ENCODE data around the gene PANK2.
"Not testable (repeated sequence)": the region's sequence is repeated elsewhere in the genome, so short reads cannot be mapped to it uniquely, and the experiment has no call there.

Gene PANK2

DNA sequence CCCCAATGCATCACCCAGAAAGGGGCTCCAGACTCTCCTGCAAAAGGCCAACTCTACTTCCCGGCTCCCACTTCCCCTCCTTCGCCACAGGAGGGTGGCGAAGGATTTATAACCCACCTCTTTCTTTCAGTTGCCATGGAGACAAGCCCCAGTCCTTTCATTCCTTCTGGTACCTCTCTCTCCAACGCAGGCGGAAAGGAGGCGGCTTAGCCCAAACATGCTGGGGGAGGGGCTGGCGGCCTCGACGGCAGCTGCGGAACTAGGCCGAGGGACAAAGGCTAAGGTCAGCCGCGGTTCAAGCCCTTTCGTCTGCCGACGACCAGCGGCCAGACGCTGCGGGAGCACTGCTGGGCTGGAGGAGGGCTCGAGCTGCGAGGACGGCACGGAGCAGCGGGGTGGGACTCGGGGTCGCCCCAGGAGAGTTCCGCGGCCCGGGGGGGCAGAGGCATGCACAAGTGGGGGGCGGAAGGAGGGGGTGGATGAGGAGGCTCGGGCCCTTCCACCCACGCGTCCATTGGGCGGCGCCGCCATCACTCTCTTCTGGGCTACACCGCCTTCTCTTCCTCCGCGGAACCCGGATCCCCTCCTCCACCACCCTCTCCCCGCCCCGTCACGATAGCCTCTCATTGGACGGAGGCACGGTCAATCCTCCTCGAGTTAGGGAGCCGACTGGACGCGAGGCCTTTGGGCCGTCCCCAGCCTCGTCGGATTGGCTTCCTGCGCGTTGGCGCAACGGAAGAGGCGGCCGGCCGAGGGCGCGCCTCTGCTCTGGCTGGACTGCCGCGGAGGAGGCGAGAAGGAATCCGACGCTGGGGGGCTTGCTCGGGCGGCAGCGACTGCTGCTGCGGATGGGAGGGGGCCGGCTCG, at the start of gene PANK2:
PANK2 (plus strand) TSS at position 766 of the 867 bp plus-strand sequence.
- DNase-seq (ENCODE audit: low read depth in 2 of 2): peak; percentile 93 to 96

- DNase-seq (ENCODE audit: low read depth in 2 of 2): not testable (repeated sequence)
Observed at GRCh38 chr20:3840201-3840600, 49.0 kb upstream of the PANK2 start.

GRCh38 chr20:3842348-3842930, 46.7 kb upstream of the PANK2 start:
- DNase-seq (ENCODE audit: low read depth in 2 of 2): no peak

- DNase-seq (ENCODE audit: low read depth in 2 of 2): no peak
Observed at GRCh38 chr20:3843490-3843889, 45.7 kb upstream of the PANK2 start.

DNA sequence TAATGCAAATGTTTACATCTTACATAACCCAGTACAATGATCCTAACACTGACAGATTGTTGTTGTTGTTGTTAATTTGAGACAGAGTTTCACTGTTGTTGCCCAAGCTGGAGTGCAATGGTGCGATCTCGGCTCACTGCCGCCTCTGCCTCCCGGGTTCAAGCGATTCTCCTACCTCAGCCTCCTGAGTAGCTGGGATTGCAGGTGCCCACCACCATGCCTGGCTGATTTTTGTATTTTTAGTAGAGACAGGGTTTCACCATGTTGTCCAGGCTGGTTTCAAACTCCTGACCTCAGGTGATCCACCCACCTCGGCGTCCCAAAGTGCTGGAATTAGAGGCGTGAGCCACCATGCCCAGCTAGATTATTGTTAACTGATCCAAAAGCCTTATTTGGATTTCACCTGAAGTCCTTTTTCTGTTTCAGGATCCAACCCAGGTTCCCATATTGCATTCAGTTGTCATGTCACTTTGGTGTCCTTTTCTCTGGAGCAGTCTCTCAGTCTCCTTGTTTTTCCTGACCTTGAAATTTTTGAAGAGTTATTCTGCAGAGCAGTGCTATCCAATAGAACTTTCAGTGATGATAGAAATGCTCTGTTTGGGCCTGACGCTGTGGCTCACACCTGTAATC, 45.1 kb upstream of the PANK2 start:
- not testable (repeated sequence) for DNase-seq (ENCODE audit: low read depth in 2 of 2)

DNA sequence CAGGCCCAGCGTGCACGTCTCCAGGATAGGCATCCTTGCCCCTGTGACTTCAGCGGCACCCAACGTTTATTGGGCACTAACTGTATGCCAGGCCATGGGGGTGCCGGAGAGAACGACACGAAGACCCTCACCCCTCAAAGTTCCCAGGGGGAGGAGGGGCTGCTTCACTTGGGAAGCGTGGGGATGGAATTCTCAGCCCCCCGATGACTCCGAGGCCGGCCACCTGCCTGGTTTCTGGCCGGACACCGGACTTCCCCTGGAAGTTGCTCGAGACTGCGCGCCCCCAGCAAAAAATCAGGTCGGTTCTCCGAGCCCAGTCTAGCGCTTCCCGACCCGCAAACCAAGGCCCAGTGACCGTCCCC, 42.8 kb upstream of the PANK2 start:
- no peak for DNase-seq (ENCODE audit: low read depth in 2 of 2)

GRCh38 chr20:3846740-3847428, 42.3 kb upstream of the PANK2 start, which contains the start of gene MAVS:
TSS of gene MAVS (plus strand) at chr20:3846834. CDS start at chr20:3854625, 7,791 bp downstream.
- DNase-seq (ENCODE audit: low read depth in 2 of 2): peak; percentile 78 to 88

DNA sequence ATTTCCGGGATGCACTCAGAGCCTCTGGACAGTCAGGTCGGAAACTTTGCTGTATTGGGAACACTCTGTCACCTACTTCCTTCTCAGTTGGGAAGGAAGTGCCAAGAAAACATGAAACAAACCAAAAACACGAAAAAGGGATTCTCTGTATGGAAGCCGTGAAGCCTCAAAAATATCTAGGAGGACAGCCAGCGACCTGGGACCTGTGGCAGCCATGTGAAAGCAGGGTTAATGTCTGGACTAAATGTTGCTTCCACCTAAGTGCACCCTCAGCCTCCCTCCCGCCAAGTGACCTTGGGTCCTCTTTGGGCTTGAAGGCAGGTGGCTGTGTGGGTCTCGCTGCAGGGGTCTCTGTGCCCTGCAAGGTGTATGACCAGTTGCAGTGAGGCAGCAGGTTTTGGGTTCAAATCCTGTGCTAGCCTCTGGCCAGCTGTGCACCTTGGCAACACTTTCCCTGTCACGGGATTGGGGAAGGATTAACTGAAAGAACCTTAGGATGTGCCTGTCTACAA, 41.7 kb upstream of the PANK2 start:
- DNase-seq (ENCODE audit: low read depth in 2 of 2): no peak

DNA sequence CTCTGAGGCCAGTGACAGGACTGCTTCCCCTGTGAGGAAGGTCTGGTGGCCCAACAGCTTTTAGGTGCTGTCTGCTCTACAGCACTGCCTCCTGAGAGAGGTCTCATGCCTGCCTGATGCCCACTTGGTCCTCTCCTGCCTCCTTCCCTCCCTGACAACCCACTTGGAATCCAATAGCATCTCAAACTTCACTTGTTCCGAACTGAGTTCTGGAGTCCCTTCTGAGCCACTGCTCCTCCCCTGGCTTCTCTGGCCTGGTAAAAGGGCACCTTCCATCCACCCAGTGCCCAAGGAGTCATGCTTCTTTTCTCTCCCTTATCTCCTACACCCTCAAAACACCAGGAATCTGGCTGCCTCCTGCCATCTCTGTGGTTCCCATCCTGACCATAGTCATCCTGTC, 40.6 kb upstream of the PANK2 start:
- DNase-seq (ENCODE audit: low read depth in 2 of 2): no peak

- no peak for DNase-seq (ENCODE audit: low read depth in 2 of 2)
Observed at GRCh38 chr20:3854462-3854871, 34.7 kb upstream of the PANK2 start.

- no peak for DNase-seq (ENCODE audit: low read depth in 2 of 2)
Observed at GRCh38 chr20:3857405-3857804, 31.8 kb upstream of the PANK2 start.

DNA sequence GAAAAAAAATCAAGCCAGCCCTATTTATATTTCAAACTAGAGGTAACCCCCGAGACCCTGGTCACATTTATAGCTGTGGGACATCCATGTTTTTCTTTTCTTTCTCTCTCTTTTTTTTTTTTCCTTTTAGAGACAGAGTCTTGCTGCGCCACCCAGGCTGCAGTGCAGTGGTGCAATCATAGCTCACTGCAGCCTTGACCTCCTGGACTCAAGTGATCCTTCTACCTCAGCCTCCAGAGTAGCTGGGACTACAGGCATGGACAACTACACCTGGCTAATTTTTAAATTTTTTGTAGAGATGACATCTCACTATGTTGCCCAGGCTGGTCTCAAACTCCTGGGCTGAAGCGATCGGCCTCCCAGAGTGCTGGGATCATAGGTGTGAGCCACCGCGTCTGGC, 30.5 kb upstream of the PANK2 start:
- DNase-seq (ENCODE audit: low read depth in 2 of 2): no peak

DNA sequence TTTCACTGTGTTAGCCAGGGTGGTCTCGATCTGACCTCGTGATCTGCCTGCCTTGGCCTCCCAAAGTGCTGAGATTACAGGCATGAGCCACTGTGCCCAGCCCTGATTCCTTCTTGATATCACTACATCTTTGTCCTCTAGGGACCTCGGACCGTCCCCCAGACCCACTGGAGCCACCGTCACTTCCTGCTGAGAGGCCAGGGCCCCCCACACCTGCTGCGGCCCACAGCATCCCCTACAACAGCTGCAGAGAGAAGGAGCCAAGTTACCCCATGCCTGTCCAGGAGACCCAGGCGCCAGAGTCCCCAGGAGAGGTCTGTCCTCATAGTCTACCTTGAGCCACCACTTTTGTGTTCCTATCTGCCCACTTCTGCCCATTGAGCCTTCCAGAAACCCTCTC, 28.0 kb upstream of the PANK2 start:
- DNase-seq (ENCODE audit: low read depth in 2 of 2): no peak

DNA sequence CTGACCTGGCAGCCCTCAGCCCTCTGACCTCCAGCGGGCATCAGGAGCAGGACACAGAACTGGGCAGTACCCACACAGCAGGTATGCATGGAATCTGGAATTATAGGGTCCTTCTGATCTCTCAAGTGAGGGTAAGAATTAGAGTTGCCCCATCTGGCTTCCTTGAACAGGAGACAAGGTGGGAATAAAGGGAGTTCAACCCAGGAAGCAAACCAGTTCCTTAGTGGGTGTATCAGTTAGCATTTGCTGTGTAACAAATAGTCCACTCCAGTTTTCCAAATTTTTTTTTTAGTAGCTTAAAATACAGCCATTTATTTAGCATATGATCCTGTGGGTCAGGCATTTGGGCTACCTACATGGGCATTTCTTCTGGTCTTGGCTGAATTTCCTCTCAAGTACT, 26.9 kb upstream of the PANK2 start:
- no peak for DNase-seq (ENCODE audit: low read depth in 2 of 2)

- no peak for DNase-seq (ENCODE audit: low read depth in 2 of 2)
Observed at GRCh38 chr20:3863317-3863716, 25.9 kb upstream of the PANK2 start.

DNA sequence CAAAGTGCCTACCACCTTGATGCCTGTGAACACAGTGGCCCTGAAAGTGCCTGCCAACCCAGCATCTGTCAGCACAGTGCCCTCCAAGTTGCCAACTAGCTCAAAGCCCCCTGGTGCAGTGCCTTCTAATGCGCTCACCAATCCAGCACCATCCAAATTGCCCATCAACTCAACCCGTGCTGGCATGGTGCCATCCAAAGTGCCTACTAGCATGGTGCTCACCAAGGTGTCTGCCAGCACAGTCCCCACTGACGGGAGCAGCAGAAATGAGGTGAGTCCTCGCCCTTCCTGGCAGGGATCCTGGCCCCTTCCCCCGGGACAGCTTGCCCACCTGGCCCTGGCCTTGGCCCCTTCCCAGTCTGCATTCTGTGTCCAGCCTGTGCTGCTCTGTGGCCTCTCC, 24.7 kb upstream of the PANK2 start:
- no peak for DNase-seq (ENCODE audit: low read depth in 2 of 2)

DNA sequence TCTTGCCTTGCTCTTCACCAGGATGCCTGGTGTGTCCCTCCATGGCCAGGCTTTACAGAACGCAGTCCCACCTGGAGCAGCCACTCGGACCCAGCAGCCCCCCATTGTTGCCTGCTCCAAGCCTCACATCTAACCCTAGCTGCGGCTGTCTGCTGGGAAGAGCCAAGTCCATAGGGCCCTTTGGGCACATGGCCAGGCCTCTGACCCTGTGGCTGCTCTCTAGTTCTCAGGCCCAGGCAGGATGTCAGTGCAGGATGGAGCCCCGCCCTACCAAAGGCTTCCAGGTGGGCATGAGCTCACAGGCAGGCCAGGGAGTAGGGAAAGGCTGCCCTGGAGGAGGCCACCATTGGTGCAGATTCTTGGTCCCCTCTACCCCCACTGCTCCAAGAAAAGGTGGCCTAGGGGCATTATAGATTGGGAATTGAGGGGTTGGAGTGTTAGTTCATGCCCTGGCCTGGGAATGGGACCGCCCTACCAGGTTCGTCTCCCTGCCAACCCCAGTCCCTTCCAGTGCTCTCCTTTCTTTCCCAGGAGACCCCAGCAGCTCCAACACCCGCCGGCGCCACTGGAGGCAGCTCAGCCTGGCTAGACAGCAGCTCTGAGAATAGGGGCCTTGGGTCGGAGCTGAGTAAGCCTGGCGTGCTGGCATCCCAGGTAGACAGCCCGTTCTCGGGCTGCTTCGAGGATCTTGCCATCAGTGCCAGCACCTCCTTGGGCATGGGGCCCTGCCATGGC, 23.9 kb upstream of the PANK2 start:
- DNase-seq (ENCODE audit: low read depth in 2 of 2): no peak

DNA sequence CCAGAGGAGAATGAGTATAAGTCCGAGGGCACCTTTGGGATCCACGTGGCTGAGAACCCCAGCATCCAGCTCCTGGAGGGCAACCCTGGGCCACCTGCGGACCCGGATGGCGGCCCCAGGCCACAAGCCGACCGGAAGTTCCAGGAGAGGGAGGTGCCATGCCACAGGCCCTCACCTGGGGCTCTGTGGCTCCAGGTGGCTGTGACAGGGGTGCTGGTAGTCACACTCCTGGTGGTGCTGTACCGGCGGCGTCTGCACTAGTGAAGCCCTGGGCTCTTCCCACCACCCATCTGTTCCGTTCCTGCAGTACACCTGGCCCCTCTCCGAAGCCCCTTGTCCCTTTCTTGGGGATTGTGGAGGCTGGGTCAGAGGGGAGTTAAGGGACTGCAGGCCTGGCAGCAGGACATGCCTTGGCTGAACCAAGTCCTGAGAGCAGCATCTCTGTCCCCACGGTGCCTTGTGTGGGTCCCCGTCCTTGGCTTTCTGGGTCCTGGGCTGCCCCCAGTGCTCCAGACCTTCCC, 23.2 kb upstream of the PANK2 start:
- DNase-seq (ENCODE audit: low read depth in 2 of 2): no peak

DNA sequence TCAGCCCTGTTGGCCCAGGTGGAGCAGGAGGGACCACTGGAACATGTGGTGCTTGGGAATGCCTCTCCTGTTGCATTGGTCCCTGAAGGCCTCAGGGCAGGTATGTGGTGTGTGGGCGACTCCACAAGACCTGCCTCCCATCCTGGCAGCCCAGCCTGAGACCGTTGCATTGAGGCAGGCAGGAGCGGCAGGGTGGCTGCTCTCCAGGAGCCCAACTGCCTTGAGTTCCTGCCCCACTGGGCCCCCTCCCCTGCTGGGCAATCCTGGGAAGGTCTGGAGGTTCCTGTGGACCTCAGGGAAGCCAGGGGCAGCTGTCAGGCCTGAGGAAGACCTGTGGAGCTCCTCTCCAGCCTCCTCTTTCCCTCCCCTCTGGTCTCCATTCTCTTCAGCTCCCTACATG, 22.7 kb upstream of the PANK2 start:
- no peak for DNase-seq (ENCODE audit: low read depth in 2 of 2)

DNA sequence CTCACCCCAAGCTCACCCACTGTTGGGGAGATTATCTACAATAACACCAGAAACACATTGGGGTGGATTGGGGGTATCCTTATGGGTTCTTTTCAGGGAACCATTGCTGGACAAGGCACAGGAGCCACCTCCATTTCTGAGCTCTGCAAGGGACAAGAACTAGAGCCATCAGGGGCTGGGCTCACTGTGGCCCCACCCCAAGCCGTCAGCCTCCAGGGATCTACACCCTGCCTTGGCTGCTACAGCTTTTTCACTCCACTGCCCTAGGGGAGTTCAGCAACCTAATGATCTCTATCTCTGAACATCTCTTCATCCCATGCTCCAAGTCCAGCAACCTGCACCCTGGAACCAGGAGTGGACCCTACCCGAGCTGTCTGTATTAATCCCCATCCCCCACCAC, 21.4 kb upstream of the PANK2 start:
- DNase-seq (ENCODE audit: low read depth in 2 of 2): no peak
